ENCODE measurements around the gene TMEM125. TPM values are rescaled to one million over a fixed set of nuclear protein-coding genes. Genes with fewer than 3 reads are reported as not detected.

TMEM125 gene
- polyA plus RNA-seq, 1 of the 3 experiments (the other 2 are of a cell fraction): not detected

- TF ChIP-seq CTCF (IDR thresholded peaks at IDR 0.05) (no peak), REST (IDR thresholded peaks at IDR 0.05; ENCODE audit: low read depth, low read length) (no peak), TCF12 (IDR thresholded peaks at IDR 0.05) (no peak), TEAD4 (IDR thresholded peaks at IDR 0.05; ENCODE audit: borderline replicate concordance, insufficient read depth) (no peak)
These were observed 18.4 kb downstream of the TMEM125 start (continued) for GRCh38 chr1:43288058-43288784.

- Histone ChIP-seq H4K20me1 (ENCODE audit: insufficient read depth) (no peaks in the 10 kb centered on the region), H3K4me3 (ENCODE audit: low read depth in 2 of 2, low read length in 1 of 2) (no peak overlapping the region), H3K4me1 (ENCODE audit: control insufficient read depth in 1 of 2, insufficient read depth in 2 of 2, low read depth in 1 of 2, low read length in 1 of 2) (no peaks in the 10 kb centered on the region; a peak in 1 of 4 replicates), H3K4me2 (no peak overlapping the region), H3K27me3 (ENCODE audit: insufficient read depth) (peaks cover 20% of the 10 kb centered on the region; the same call in 1 of the 2 replicates), H3K9me2 (no peaks in the 10 kb centered on the region), H3K27ac (ENCODE audit: low read depth in 2 of 2, low read length in 1 of 2) (no peak overlapping the region), H3F3A (replicated peaks; ENCODE audit: insufficient read depth) (no peaks in the 10 kb centered on the region), H3K9ac (no peak overlapping the region), H3K36me3 (replicated peaks in 1 of 2; ENCODE audit: control insufficient read depth in 1 of 2, insufficient read depth in 2 of 2, low read length in 1 of 2) (no peaks in the 10 kb centered on the region), H3K79me2 (ENCODE audit: insufficient read depth) (no peaks in the 10 kb centered on the region), H3K9me3 (no peaks in the 10 kb centered on the region), H2AFZ (ENCODE audit: low read depth) (no peak overlapping the region)
- no peak for DNase-seq
- WGBS (ENCODE audit: low lambda C conversion rate): 67% methylated on average over 12 of the region's 12 CpGs
- CTCF ChIA-PET: interaction anchor here (0.9 to 1.7 kb wide), 5 partner anchors 10 to 125 kb away, joined by 3 to 5 read pairs (median 3); no protein-coding TSS in a partner anchor
- TF ChIP-seq USF1 (IDR thresholded peaks at IDR 0.05; ENCODE audit: borderline replicate concordance, low read depth) (no peak), EZH2phosphoT487 (IDR thresholded peaks at IDR 0.05; ENCODE audit: borderline replicate concordance, low read depth) (no peak), CHD2 (IDR thresholded peaks at IDR 0.05; ENCODE audit: low read length, partially characterized antibody) (no peak), REST (IDR thresholded peaks at IDR 0.05; ENCODE audit: low read depth, low read length) (no peak), FOXJ3 (CRISPR knock-in tag; IDR thresholded peaks at IDR 0.05) (no peak), YY1 (IDR thresholded peaks at IDR 0.05; ENCODE audit: low read depth) (no peak), MXI1 (IDR thresholded peaks at IDR 0.05; ENCODE audit: low read depth, low read length) (no peak)
- POLR2A ChIA-PET: no interaction called here
These were observed 19.3 kb downstream of the TMEM125 start for GRCh38 chr1:43288785-43289706.

Data from SK-N-SH (cell line).